ENCODE results near the gene PRR29.
A peak's percentile ranks its signal among the peaks of the same experiment; 100 is the strongest.

Gene PRR29

GRCh38 chr17:63998050-63998720 is at the start of gene PRR29:
TSS of gene PRR29 (plus strand) at chr17:63998351. CDS start at chr17:63998365, 14 bp downstream.
- DNase-seq (ENCODE audit: low read depth in 1 of 2, low spot score in 1 of 2) = peak; percentile 51

DNA sequence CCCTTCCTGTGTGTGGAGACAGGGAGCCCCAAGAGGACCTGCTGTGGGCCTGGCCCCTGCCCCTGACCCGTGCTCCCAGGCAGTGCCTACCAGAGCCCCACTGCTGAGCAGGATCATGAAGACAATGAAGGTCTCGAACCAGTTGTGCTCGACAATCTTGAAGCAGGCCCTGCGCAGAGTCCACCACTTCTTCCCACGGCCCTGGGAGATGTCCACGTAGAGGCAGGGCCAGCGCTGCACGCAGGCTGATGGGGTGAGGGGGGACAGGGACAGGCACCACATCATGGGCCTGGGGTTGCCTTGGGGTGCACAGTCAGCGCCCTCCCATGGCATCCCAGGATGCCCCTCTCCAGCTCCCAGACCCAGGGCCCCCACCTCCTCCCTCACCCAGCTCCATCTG is 49.6 kb upstream of the PRR29 start:
- no peak for DNase-seq (ENCODE audit: low read depth in 1 of 2, low spot score in 1 of 2)

DNA sequence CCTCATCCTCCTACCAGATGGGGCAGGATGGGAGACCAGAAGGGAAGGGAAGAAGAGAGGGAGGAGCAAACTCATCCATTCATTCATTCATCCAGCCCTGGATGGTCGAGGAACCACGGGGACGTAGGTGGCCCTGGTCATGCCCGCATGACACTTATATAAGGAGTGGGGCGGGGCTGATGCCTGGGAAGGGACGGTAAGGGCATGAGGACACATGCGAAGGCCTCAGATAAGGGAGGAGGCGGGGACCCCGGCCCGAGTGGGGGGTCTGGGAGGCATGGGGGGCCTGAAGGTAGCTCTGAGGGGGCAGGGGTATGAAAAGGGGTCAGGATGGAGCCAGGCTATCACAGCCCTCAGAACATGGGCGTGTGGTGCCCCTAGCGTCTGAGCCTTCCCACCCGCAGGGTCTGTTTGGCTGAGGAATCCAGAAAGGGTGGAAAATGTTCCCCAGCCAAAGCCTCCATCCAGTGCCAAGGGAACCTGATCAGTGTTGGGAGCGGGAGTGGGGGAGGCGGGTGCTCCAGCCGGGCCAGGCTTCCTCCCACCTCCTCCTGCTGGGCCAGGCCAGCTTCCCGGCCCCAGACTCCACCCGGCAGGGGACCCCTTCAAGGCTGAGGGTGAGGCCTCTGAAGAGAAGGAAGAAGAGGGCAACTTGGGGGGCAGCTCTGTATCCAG is 48.4 kb upstream of the PRR29 start:
- no peak for DNase-seq (ENCODE audit: low read depth in 1 of 2, low spot score in 1 of 2)

DNA sequence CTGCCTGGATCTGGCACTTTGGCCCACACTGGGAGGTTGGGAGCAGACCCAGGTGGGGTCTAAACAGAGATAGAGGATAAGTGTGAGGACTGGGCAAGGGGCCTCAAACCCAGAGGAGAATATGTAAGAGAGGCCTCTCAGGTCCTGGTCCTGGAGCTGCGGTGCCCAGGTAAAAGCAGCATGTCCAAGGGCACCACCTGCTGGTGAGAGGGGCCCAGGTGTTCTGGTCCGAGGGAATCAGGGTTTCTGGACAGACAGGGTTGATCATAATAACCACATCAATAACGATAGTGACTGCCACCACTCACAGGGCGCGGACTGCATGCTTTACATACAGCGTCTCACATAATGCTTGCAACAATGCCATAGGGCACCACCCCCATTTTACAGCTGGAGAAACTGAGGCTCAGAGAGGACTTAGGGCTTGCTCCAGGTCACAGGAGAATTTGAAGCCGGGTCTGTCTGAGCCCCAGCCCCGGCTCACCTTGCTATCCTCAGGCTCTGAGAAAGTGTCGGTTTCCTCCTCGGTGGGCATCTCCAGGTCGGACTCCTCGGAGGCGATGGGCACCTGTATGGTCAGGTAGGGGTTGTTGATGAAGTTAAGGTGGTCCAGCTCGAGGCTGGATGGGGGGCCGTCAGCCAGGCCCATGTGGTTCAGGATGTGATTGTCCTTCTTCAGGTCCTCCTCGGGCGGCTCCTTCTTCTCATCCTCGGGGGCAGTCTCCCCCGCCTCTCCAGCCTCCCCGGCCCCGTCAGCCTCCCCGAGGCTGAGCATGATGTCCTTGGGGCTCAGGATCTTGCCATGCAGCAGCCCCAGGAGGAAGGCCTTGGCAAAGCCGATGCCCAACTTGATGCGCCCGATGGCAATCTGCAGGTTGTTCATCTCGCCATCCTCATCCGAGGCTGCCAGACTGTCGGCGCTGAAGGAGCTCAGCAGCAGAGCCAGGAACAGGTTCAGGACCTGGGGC is 46.9 kb upstream of the PRR29 start:
- DNase-seq (ENCODE audit: low read depth in 1 of 2, low spot score in 1 of 2) = no peak

DNA sequence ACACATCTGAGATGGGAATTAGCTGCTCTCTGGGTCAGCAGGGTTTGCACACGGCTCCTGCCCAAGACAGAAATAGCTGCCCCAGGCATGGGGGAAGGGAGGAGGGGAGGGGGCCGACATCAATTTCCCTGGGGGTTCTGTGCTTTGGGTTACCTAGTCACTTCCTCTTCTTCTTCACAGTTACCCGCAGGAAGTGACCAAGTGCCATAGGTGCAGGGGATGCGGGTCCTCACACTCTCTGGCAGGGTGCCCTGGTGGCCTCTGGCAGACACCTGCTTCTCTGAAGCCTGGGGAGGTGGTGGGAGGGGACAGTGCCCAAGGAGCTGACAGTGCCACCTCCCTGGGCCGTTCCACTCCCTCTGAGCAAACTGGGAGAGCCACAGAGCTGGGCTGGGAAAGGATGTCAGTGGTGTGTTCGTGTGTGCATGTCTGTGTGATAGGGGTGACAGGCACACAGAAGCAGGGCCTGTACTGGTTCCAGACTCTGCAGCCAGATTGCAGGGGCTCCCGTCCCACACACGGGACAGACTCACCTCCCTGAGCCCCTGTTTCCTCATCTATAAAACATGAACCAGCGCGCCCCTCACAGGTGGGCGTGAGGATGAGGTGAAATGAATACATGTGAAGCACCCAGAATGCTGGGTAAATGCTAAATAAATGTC is 43.6 kb upstream of the PRR29 start:
- DNase-seq (ENCODE audit: low read depth in 1 of 2, low spot score in 1 of 2) = no peak

DNA sequence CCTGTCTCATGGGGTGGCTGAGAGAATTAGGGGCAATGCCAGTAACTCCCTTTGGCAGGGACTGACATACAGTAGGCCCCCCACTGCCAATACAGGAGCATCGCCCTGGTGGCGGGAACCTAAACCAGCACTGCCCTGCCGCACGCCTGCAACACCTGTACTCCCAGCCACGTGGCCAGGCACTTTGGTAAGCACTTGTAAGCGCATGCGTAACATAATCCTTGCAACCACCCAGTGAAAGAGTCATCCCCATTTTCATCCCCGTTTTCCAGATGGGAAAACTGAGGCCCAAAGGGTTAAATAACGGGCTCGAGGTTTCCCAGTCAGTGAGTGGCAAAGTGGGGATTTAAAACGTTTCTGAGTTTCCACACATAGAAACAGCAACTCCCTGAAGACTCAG is 42.9 kb upstream of the PRR29 start:
- DNase-seq (ENCODE audit: low read depth in 1 of 2, low spot score in 1 of 2) = no peak

DNA sequence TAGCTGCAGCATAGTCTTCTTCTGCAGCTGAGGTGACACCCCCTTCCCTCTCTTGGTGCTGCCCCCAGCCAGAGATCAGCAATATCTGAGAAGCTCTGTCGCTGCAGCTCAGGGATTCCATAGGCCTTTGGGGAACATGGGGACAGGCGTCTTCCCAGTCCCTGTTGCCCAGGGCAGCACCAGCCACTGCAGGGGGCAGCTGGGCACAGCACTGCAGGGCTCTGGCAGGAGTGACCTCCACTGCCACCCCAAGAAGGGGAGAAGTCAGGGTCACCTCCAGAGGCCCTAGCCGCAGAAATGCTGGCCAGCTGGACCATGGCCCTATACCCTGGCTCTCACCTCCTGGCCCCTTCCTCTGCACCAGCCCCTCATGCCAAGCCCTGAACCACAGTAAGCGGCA is 42.4 kb upstream of the PRR29 start:
- no peak for DNase-seq (ENCODE audit: low read depth in 1 of 2, low spot score in 1 of 2)

GRCh38 chr17:63956296-63956920 is 41.7 kb upstream of the PRR29 start:
- DNase-seq (ENCODE audit: low read depth in 1 of 2, low spot score in 1 of 2) = no peak

GRCh38 chr17:63960006-63960405 is 38.1 kb upstream of the PRR29 start:
- DNase-seq (ENCODE audit: low read depth in 1 of 2, low spot score in 1 of 2) = no peak

- DNase-seq (ENCODE audit: low read depth in 1 of 2, low spot score in 1 of 2) = no peak
Observed at GRCh38 chr17:63960430-63960829, 37.7 kb upstream of the PRR29 start.

GRCh38 chr17:63961355-63962212 is 36.6 kb upstream of the PRR29 start:
- peak in 1 of 2 donors; percentile 23 for DNase-seq (ENCODE audit: low read depth in 1 of 2, low spot score in 1 of 2)

- DNase-seq (ENCODE audit: low read depth in 1 of 2, low spot score in 1 of 2) = no peak
Observed at GRCh38 chr17:63962298-63962744, 35.8 kb upstream of the PRR29 start.

GRCh38 chr17:63963123-63963522 is 35.0 kb upstream of the PRR29 start:
- DNase-seq (ENCODE audit: low read depth in 1 of 2, low spot score in 1 of 2) = no peak

GRCh38 chr17:63966646-63967264 is 31.4 kb upstream of the PRR29 start:
- DNase-seq (ENCODE audit: low read depth in 1 of 2, low spot score in 1 of 2) = no peak

DNA sequence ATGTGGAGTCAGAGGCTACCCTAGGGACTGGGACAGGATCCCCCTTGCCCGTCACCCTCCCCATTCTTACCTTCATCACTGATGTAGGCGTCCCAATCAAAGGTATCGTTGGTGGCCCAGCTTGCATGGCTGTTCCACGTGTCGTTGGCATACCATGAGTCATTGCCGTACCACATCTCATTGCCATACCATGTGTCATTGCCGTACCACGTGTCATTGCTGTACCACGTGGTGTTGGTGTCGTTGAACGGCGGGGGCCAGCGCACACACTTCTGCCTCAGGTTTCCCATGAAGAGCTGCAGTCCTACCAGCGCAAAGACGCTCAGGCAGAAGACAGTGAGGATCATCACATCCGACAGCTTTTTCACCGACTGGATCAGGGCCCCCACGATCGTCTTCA is 30.2 kb upstream of the PRR29 start:
- DNase-seq (ENCODE audit: low read depth in 1 of 2, low spot score in 1 of 2) = no peak

- no peak for DNase-seq (ENCODE audit: low read depth in 1 of 2, low spot score in 1 of 2)
Observed at GRCh38 chr17:63969278-63969677, 28.9 kb upstream of the PRR29 start.

GRCh38 chr17:63972796-63973195 is 25.4 kb upstream of the PRR29 start, which contains the start of gene SCN4A:
TSS of gene SCN4A (minus strand) at chr17:63972918. CDS start at chr17:63972841, 77 bp downstream.
- no peak for DNase-seq (ENCODE audit: low read depth in 1 of 2, low spot score in 1 of 2)

DNA sequence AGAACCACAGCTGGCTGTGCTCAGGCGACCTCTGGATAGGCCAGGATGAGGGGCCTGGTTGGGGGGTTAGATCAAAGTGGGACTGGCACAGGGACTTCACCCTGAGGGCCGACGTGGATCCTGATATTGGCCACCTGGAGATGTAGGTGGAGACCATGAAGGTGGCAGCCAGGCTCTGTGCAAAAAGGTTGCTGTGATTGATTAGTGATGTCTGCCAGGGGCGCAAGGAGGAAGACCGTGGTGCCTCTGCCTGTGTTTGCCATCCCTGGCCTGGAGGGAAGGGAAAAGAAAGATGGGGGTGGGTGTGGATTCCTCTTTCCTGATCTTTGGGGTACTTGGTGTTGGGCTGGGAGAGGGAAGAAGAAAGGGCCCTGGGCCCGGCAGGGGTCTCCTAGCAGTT is 24.9 kb upstream of the PRR29 start:
- no peak for DNase-seq (ENCODE audit: low read depth in 1 of 2, low spot score in 1 of 2)

GRCh38 chr17:63973930-63974593 is 24.1 kb upstream of the PRR29 start:
- no peak for DNase-seq (ENCODE audit: low read depth in 1 of 2, low spot score in 1 of 2)

Data from stimulated activated CD4-positive, alpha-beta T cell treated with anti-CD3 and anti-CD28 coated beads, Interleukin-15, amount 100 ng/mL, for 1 hour (primary cell).